ENCODE results near the gene GPC1. TPM values are rescaled to one million over a fixed set of nuclear protein-coding genes. Genes with fewer than 3 reads are reported as not detected.

Gene GPC1
- total and polyA plus RNA-seq, 12 donors: 104 to 287 (median 181) TPM

- intact Hi-C loops (cut with DNase I): no loop called here
- no peak for ATAC-seq
Observed at GRCh38 chr2:240405133-240405532, 30.3 kb upstream of the GPC1 start.

GRCh38 chr2:240405684-240406313 lies 29.7 kb upstream of the GPC1 start:
- WGBS, 2 donors: 91 to 92% methylated on average over 9 of the region's 9 CpGs
- Histone ChIP-seq H3K27me3 (no peaks in the 10 kb centered on the region), H3K36me3 (no peaks in the 10 kb centered on the region), H3K27ac (no peak overlapping the region), H3K4me3 (no peak overlapping the region), H3K4me1 (no peaks in the 10 kb centered on the region), H3K9me3 (no peaks in the 10 kb centered on the region)
- DNase-seq: no peak
- intact Hi-C loops (cut with DNase I): no loop called here
- ATAC-seq: no peak
- TF ChIP-seq, protein P1, sequence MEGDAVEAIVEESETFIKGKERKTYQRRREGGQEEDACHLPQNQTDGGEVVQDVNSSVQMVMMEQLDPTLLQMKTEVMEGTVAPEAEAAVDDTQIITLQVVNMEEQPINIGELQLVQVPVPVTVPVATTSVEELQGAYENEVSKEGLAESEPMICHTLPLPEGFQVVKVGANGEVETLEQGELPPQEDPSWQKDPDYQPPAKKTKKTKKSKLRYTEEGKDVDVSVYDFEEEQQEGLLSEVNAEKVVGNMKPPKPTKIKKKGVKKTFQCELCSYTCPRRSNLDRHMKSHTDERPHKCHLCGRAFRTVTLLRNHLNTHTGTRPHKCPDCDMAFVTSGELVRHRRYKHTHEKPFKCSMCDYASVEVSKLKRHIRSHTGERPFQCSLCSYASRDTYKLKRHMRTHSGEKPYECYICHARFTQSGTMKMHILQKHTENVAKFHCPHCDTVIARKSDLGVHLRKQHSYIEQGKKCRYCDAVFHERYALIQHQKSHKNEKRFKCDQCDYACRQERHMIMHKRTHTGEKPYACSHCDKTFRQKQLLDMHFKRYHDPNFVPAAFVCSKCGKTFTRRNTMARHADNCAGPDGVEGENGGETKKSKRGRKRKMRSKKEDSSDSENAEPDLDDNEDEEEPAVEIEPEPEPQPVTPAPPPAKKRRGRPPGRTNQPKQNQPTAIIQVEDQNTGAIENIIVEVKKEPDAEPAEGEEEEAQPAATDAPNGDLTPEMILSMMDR (IDR thresholded peaks at IDR 0.05): no peak

More at GRCh38 chr2:240405133-240405532, 30.3 kb upstream of the GPC1 start:
- WGBS, 2 donors: 91 to 95% methylated on average over 15 of the region's 15 CpGs
- Histone ChIP-seq H3K36me3 (no peaks in the 10 kb centered on the region), H3K4me3 (no peak overlapping the region), H3K4me1 (no peaks in the 10 kb centered on the region), H3K27me3 (peaks cover 0 to 4% (median 0%) of the 10 kb centered on the region in 7 donors), H3K9me3 (no peaks in the 10 kb centered on the region), H3K27ac (no peak overlapping the region)
- no peak for DNase-seq
- TF ChIP-seq, protein P1 (IDR thresholded peaks at IDR 0.05): no peak

- H3K36me3 ChIP-seq: no peaks in the 10 kb centered on the region
- 92% methylated on average over 9 of the region's 9 CpGs for WGBS, 2 donors
- H3K9me3 ChIP-seq: no peaks in the 10 kb centered on the region
- H3K27ac ChIP-seq: no peak overlapping the region
- H3K4me3 ChIP-seq: no peak overlapping the region
- TF ChIP-seq, protein P1 (IDR thresholded peaks at IDR 0.05): no peak
- H3K4me1 ChIP-seq: peaks cover 0 to 1% (median 0%) of the 10 kb centered on the region in 9 donors
- ATAC-seq (no peak), DNase-seq (no peak)
- no peaks in the 10 kb centered on the region for H3K27me3 ChIP-seq
- intact Hi-C loops (cut with DNase I): no loop called here
Observed at GRCh38 chr2:240407090-240407489, 28.4 kb upstream of the GPC1 start.

GRCh38 chr2:240410004-240410403 lies 25.5 kb upstream of the GPC1 start:
- no peaks in the 10 kb centered on the region for H3K27me3 ChIP-seq
- TF ChIP-seq, protein P1 (IDR thresholded peaks at IDR 0.05): no peak
- ATAC-seq: no peak
- no peaks in the 10 kb centered on the region for H3K36me3 ChIP-seq
- H3K9me3 ChIP-seq: no peaks in the 10 kb centered on the region
- WGBS, 2 donors: 84% methylated on average over 8 of the region's 8 CpGs
- no peak overlapping the region for H3K27ac ChIP-seq
- no peak overlapping the region for H3K4me3 ChIP-seq
- intact Hi-C loops (cut with DNase I): no loop called here
- H3K4me1 ChIP-seq: peaks cover 0 to 5% (median 0%) of the 10 kb centered on the region in 9 donors
- no peak for DNase-seq

All from heart right ventricle (tissue), 16 donors.